Fibroblast of lung (primary cell): ENCODE results near the gene CDH4. TPM values are rescaled to one million over a fixed set of nuclear protein-coding genes. Genes with fewer than 3 reads are reported as not detected.

Source experiments
- DNase-seq, 2 donors: peaks; one replicate each; pipeline versions ENCODE4 v3.0.0 to v3.0.0-alpha.2; 2010; ENCODE audit warnings: low read depth in 2 of 2
- H2AFZ ChIP-seq: 2 replicates; pipeline ENCODE4 v1.5.1; 2012; ENCODE audit warnings: low read length, control low read depth, inconsistent platforms
- H3K27ac ChIP-seq: 2 replicates; pipeline ENCODE4 v1.5.1; 2011; ENCODE audit warnings: low read length, control low read depth; ENCODE audit not compliant: insufficient read depth
- H3K27me3 ChIP-seq: 2 replicates; pipeline ENCODE4 v1.5.1; 2011; ENCODE audit warnings: mild to moderate bottlenecking, low read length; ENCODE audit not compliant: control insufficient read depth, insufficient read depth
- H3K36me3 ChIP-seq: 2 replicates; pipeline ENCODE4 v1.5.1; 2011; ENCODE audit warnings: low read length; ENCODE audit not compliant: control insufficient read depth, insufficient read depth
- H3K4me1 ChIP-seq: 2 replicates; pipeline ENCODE4 v1.5.1; 2011; ENCODE audit warnings: low read length; ENCODE audit not compliant: control insufficient read depth, insufficient read depth; ENCODE audit errors: extremely low read depth
- H3K4me2 ChIP-seq: 2 replicates; pipeline ENCODE4 v1.5.1; 2011; ENCODE audit warnings: low read length, control low read depth; ENCODE audit not compliant: insufficient read depth; ENCODE audit errors: extremely low read depth
- H3K4me3 ChIP-seq, 4 experiments: fragments of 200-600 bp in 1 of 4; sonication (generic) in 1 of 4; replicated peaks in 1 of 4; 2 replicates each; pipeline ENCODE4 v1.5.1; 2011 to 2016; ENCODE audit warnings: low read length in 4 of 4, low read depth in 3 of 4, mild to moderate bottlenecking in 3 of 4, control low read depth in 2 of 4, inconsistent platforms in 1 of 4, mixed read lengths in 1 of 4; ENCODE audit not compliant: insufficient read depth in 1 of 4; ENCODE audit errors: control extremely low read depth in 1 of 4
- H3K79me2 ChIP-seq: 2 replicates; pipeline ENCODE4 v1.5.1; 2012; ENCODE audit warnings: mild to moderate bottlenecking, low read length, inconsistent platforms; ENCODE audit not compliant: control insufficient read depth, insufficient read depth
- H3K9ac ChIP-seq: 2 replicates; pipeline ENCODE4 v1.5.1; 2011; ENCODE audit warnings: mild to moderate bottlenecking, low read length, control low read depth; ENCODE audit not compliant: insufficient read depth
- H3K9me3 ChIP-seq: 2 replicates; pipeline ENCODE4 v1.5.1; 2012; ENCODE audit warnings: low read depth, low read length; ENCODE audit not compliant: control insufficient read depth, insufficient read depth
- H4K20me1 ChIP-seq: 2 replicates; pipeline ENCODE4 v1.5.1; 2011; ENCODE audit warnings: low read length; ENCODE audit not compliant: control insufficient read depth, insufficient read depth; ENCODE audit errors: extremely low read depth
- EZH2 ChIP-seq: IDR thresholded peaks from 2 replicates; pipeline ENCODE4 v1.5.1; 2012; ENCODE audit warnings: low read length, control low read depth, mild to moderate bottlenecking; ENCODE audit errors: missing control alignments
- polyA plus RNA-seq, 2 donors: library from polyadenylated mRNA; depleted of rRNA in 1 of 2; stranded (reverse) in 1 of 2; unstranded in 1 of 2; fragments of >200 nt; gene quantifications; 2 replicates each; pipeline ENCODE4 v1.2.1, GENCODE V29; 2011 to 2012; ENCODE audit warnings: missing spikeins in 1 of 2
- total RNA-seq: library from RNA; depleted of rRNA; stranded (reverse); fragments of >200 nt; gene quantifications from 2 replicates; pipeline ENCODE4 v1.2.1, GENCODE V29; 2014
- TF ChIP-seq, protein P1 (sequence below), 2 donors: IDR thresholded peaks in 1 of 2; conservative IDR thresholded peaks in 1 of 2; 1 replicate in 1 of 2; 2 replicates in 1 of 2; pipeline ENCODE4 v1.5.1; 2011 to 2012; ENCODE audit warnings: low read length in 2 of 2, control low read depth in 1 of 2, inconsistent platforms in 1 of 2, low read depth in 1 of 2, mild to moderate bottlenecking in 1 of 2

Gene CDH4
- total and polyA plus RNA-seq, 2 donors (not counting 1 experiment from before 2014, with no cell fraction given), result 4.8 to 6.8 TPM

DNA sequence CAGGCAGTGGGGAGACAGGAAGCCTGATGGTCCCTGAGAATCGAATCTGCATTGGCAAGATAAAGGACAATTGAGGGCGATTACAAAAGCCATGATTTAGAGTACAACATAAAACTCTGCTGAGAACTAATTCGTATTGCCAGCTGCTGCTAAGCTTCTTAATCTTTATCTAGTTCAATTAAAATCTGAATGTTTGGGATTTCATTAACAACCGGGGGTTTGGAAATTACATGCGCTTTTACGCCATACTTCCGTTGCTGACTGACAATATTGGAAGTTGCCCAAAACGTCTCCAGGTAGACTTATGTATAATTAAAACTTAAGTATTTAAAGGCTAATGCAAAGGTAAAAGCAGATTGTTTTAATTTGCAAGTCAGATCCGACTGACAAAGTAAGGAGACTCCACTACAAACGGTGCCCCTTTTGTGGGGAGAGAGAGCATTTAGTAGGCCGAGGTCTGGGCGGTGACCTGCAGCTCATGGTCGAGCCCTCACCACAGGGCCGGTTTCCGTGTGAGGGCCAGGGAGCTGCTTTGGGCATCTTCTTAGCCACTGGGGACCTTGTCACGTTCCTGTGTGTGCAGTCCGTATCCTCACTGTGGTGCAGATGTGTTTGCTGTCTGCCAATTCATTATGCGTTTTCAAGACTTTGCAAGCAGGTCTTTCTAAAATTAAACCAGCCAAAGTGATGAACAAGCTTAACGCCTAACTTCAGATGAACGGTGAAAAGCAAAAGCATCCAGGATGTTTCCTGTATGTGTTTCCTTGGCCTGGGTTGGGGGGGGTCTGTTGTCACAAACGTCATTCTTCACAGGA lies 49.9 kb downstream of the CDH4 start:
- Histone ChIP-seq H3K27me3 (no peaks in the 10 kb centered on the region), H3K9ac (no peak overlapping the region), H4K20me1 (no peaks in the 10 kb centered on the region), H3K4me2 (no peak overlapping the region), H3K27ac (no peak overlapping the region), H3K4me1 (no peaks in the 10 kb centered on the region), H3K79me2 (no peaks in the 10 kb centered on the region), H3K4me3 (no peak overlapping the region), H3K9me3 (no peaks in the 10 kb centered on the region), H3K36me3 (no peaks in the 10 kb centered on the region), H2AFZ (no peak overlapping the region)
- no peak for TF ChIP-seq EZH2
- TF ChIP-seq, protein P1, sequence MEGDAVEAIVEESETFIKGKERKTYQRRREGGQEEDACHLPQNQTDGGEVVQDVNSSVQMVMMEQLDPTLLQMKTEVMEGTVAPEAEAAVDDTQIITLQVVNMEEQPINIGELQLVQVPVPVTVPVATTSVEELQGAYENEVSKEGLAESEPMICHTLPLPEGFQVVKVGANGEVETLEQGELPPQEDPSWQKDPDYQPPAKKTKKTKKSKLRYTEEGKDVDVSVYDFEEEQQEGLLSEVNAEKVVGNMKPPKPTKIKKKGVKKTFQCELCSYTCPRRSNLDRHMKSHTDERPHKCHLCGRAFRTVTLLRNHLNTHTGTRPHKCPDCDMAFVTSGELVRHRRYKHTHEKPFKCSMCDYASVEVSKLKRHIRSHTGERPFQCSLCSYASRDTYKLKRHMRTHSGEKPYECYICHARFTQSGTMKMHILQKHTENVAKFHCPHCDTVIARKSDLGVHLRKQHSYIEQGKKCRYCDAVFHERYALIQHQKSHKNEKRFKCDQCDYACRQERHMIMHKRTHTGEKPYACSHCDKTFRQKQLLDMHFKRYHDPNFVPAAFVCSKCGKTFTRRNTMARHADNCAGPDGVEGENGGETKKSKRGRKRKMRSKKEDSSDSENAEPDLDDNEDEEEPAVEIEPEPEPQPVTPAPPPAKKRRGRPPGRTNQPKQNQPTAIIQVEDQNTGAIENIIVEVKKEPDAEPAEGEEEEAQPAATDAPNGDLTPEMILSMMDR (conservative IDR thresholded peaks at IDR 0.05 in 1 of 2, IDR thresholded peaks at IDR 0.05 in 1 of 2; ENCODE audit: low read depth in 1 of 2, low read length in 2 of 2), result no peak
- DNase-seq, result no peak

- no peak for DNase-seq
- H3K4me2 ChIP-seq, result no peak overlapping the region
- no peak for TF ChIP-seq EZH2
- TF ChIP-seq, protein P1 (conservative IDR thresholded peaks at IDR 0.05 in 1 of 2, IDR thresholded peaks at IDR 0.05 in 1 of 2; ENCODE audit: low read depth in 1 of 2, low read length in 2 of 2), result no peak
- no peaks in the 10 kb centered on the region for H3K4me1 ChIP-seq
- no peak overlapping the region for H3K9ac ChIP-seq
- no peak overlapping the region for H3K4me3 ChIP-seq
- no peak overlapping the region for H3K27ac ChIP-seq
- H4K20me1 ChIP-seq, result no peaks in the 10 kb centered on the region
- no peak overlapping the region for H2AFZ ChIP-seq
- no peaks in the 10 kb centered on the region for H3K9me3 ChIP-seq
- no peaks in the 10 kb centered on the region for H3K79me2 ChIP-seq
- no peaks in the 10 kb centered on the region for H3K36me3 ChIP-seq
- no peaks in the 10 kb centered on the region for H3K27me3 ChIP-seq
Observed at GRCh38 chr20:61303217-61303616, 51.2 kb downstream of the CDH4 start.

DNA sequence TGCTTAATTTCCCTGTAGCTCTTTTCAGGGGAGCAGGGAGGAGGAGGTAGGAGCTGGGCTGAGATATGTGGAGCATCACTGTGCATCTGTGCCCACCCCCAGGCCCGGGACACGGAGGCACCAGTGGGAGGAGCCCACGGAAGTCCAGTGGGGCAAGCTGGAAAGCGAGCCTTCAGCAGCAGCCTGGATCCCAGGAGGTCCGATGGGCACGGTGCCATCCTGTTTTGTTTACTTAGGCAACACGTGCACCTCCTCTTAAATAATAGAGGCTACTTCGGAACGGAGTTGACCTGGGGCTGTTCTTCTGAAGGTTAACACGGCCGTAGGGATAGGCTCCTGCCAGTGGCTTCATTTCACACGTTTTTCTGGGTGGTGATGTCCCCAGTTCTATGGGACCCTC lies 51.6 kb downstream of the CDH4 start:
- Histone ChIP-seq H2AFZ (no peak overlapping the region), H3K9me3 (no peaks in the 10 kb centered on the region), H3K4me1 (no peaks in the 10 kb centered on the region), H3K27ac (no peak overlapping the region), H3K79me2 (no peaks in the 10 kb centered on the region), H4K20me1 (no peaks in the 10 kb centered on the region), H3K27me3 (no peaks in the 10 kb centered on the region), H3K9ac (no peak overlapping the region), H3K4me2 (no peak overlapping the region), H3K4me3 (no peak overlapping the region), H3K36me3 (no peaks in the 10 kb centered on the region)
- TF ChIP-seq, protein P1 (conservative IDR thresholded peaks at IDR 0.05 in 1 of 2, IDR thresholded peaks at IDR 0.05 in 1 of 2; ENCODE audit: low read depth in 1 of 2, low read length in 2 of 2), result no peak
- no peak for TF ChIP-seq EZH2
- no peak for DNase-seq
